GM12878 (cell line): Measurements from ENCODE around the gene MRPS23.

Experiments
- BRCA1 ChIP-seq: IDR thresholded peaks from 2 replicates; pipeline ENCODE4 v1.6.1; 2011; ENCODE audit warnings: low read depth, low read length, improper control_type of control experiment
- HDAC2 ChIP-seq: fragments of 200-600 bp; sonication (generic); IDR thresholded peaks from 2 replicates; pipeline ENCODE4 v1.6.1; 2017
- JUND ChIP-seq: IDR thresholded peaks from 2 replicates; pipeline ENCODE4 v1.6.1; 2012; ENCODE audit warnings: low read depth, mild to moderate bottlenecking, low read length, improper control_type of control experiment, moderate library complexity
- MXI1 ChIP-seq: fragments of 150-350 bp; IDR thresholded peaks from 2 replicates; pipeline ENCODE4 v1.6.1; 2011; ENCODE audit warnings: low read depth, mild to moderate bottlenecking, inconsistent platforms, low read length, improper control_type of control experiment
- NFYB ChIP-seq: IDR thresholded peaks from 2 replicates; pipeline ENCODE4 v1.6.1; 2011; ENCODE audit warnings: low read depth, mild to moderate bottlenecking, low read length, improper control_type of control experiment, moderate library complexity; ENCODE audit not compliant: insufficient read depth
- SIN3A ChIP-seq: IDR thresholded peaks from 2 replicates; pipeline ENCODE4 v1.6.1; 2012; ENCODE audit warnings: low read depth, low read length, improper control_type of control experiment
- ZNF24 ChIP-seq: fragments of 450-650 bp; IDR thresholded peaks from 2 replicates; pipeline ENCODE4 v1.6.1; 2017; ENCODE audit warnings: antibody characterized with exemption, mild to moderate bottlenecking
- TF ChIP-seq, protein P1 (sequence below), 3 experiments: IDR thresholded peaks in 2 of 3; conservative IDR thresholded peaks in 1 of 3; 2 replicates each; pipeline ENCODE4 v1.5.1; 2011; ENCODE audit warnings: low read depth in 3 of 3, low read length in 3 of 3, mild to moderate bottlenecking in 3 of 3, control low read depth in 2 of 3, moderate library complexity in 2 of 3, inconsistent platforms in 1 of 3, mixed read lengths in 1 of 3; ENCODE audit not compliant: control insufficient read depth in 2 of 3, insufficient read depth in 1 of 3; ENCODE audit errors: extremely low read depth in 1 of 3

DNA sequence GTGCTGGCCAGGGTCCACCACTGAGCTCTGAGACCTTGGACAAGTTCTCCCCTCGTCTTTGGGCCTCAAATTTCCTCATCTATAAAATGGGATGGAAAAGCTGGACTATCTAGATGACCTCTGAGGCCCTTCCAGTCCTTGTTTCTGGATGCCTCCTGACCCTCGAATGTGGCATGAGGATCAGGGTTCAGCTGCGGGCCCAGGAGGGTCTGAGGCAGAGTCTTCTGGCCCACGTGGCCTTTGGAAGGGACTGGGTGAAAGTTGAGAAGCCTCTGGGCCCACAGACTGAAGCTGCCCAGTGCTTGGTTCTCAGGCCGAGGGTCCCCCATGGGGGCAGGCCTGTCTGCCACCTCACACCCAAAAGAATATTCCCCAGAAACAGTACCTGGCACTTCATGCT lies 16.9 kb upstream of the MRPS23 start:
- no peak for TF ChIP-seq HDAC2
- TF ChIP-seq SIN3A = no peak
- TF ChIP-seq NFYB = no peak
- TF ChIP-seq, protein P1, sequence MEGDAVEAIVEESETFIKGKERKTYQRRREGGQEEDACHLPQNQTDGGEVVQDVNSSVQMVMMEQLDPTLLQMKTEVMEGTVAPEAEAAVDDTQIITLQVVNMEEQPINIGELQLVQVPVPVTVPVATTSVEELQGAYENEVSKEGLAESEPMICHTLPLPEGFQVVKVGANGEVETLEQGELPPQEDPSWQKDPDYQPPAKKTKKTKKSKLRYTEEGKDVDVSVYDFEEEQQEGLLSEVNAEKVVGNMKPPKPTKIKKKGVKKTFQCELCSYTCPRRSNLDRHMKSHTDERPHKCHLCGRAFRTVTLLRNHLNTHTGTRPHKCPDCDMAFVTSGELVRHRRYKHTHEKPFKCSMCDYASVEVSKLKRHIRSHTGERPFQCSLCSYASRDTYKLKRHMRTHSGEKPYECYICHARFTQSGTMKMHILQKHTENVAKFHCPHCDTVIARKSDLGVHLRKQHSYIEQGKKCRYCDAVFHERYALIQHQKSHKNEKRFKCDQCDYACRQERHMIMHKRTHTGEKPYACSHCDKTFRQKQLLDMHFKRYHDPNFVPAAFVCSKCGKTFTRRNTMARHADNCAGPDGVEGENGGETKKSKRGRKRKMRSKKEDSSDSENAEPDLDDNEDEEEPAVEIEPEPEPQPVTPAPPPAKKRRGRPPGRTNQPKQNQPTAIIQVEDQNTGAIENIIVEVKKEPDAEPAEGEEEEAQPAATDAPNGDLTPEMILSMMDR (IDR thresholded peaks at IDR 0.05 in 2 of 3, conservative IDR thresholded peaks at IDR 0.05 in 1 of 3; ENCODE audit: control insufficient read depth in 2 of 3, extremely low read depth in 1 of 3, insufficient read depth in 1 of 3, low read depth in 3 of 3, low read length in 3 of 3) = no peak
- TF ChIP-seq MXI1 = no peak
- TF ChIP-seq JUND = no peak
- TF ChIP-seq ZNF24 = no peak
- TF ChIP-seq BRCA1 = no peak
